NOMO-1 treated with dmso at 0.1 percent for 144 hours (cell line): ENCODE results near the gene CHST5.
A peak's percentile ranks its signal among the peaks of the same experiment; 100 is the strongest.
"Not testable (repeated sequence)": the region's sequence is repeated elsewhere in the genome, so short reads cannot be mapped to it uniquely, and the experiment has no call there.

Experiments
- DNase-seq: peaks from one replicate; lab custom pipeline; 2025; ENCODE audit not compliant: unreplicated experiment; lab: John Stamatoyannopoulos, UW

The CHST5 gene

GRCh38 chr16:75514296-75514695 is 21.6 kb downstream of the CHST5 start:
- DNase-seq: no peak

GRCh38 chr16:75506574-75506973 is 29.3 kb downstream of the CHST5 start:
- peak; percentile 55 for DNase-seq

GRCh38 chr16:75506107-75506506 is 29.8 kb downstream of the CHST5 start:
- DNase-seq: no peak

GRCh38 chr16:75503801-75504200 is 32.1 kb downstream of the CHST5 start:
- DNase-seq: no peak

- DNase-seq: no peak
These were observed 32.8 kb downstream of the CHST5 start for GRCh38 chr16:75502916-75503605.

GRCh38 chr16:75501820-75502219 is 34.1 kb downstream of the CHST5 start:
- DNase-seq: not testable (repeated sequence)

GRCh38 chr16:75501359-75501758 is 34.5 kb downstream of the CHST5 start:
- no peak for DNase-seq

- DNase-seq: not testable (repeated sequence)
These were observed 37.1 kb downstream of the CHST5 start for GRCh38 chr16:75498605-75499322.

- no peak for DNase-seq
These were observed 38.4 kb downstream of the CHST5 start for GRCh38 chr16:75497558-75497957.

GRCh38 chr16:75495076-75495674 is 40.7 kb downstream of the CHST5 start, which contains the start of gene CHST6:
CHST6 (minus strand) TSS chr16:75495441; CDS start chr16:75479828, 15,613 bp downstream.
- DNase-seq: peak; percentile 36

- no peak for DNase-seq
These were observed 41.2 kb downstream of the CHST5 start for GRCh38 chr16:75494661-75495075.

GRCh38 chr16:75494184-75494583 is 41.7 kb downstream of the CHST5 start:
- no peak for DNase-seq

GRCh38 chr16:75491876-75492275 is 44.0 kb downstream of the CHST5 start:
- no peak for DNase-seq

GRCh38 chr16:75488322-75488721 is 47.6 kb downstream of the CHST5 start:
- no peak for DNase-seq

- no peak for DNase-seq
These were observed 49.1 kb downstream of the CHST5 start for GRCh38 chr16:75486676-75487313.

- DNase-seq: no peak
These were observed 49.8 kb downstream of the CHST5 start for GRCh38 chr16:75486014-75486675.

GRCh38 chr16:75485230-75486013 is 50.5 kb downstream of the CHST5 start:
- no peak for DNase-seq

GRCh38 chr16:75483222-75483621 is 52.7 kb downstream of the CHST5 start:
- no peak for DNase-seq

GRCh38 chr16:75482434-75483205 is 53.3 kb downstream of the CHST5 start:
- no peak for DNase-seq
